Keratinocyte (primary cell): ENCODE measurements around the gene PHF5A.

ENCODE experiments used
- EZH2 ChIP-seq: IDR thresholded peaks from one replicate; pipeline ENCODE4 v1.6.1; 2012; ENCODE audit warnings: inconsistent platforms, mild to moderate bottlenecking, low read length, moderate library complexity
- TF ChIP-seq, protein P1 (sequence below), 3 experiments: IDR thresholded peaks in 1 of 3; conservative IDR thresholded peaks in 1 of 3; optimal IDR thresholded peaks in 1 of 3; 2 replicates in 2 of 3; 3 replicates in 1 of 3; pipeline versions ENCODE3 to v1.5.1; 2011; ENCODE audit warnings: low read length in 3 of 3, mild to moderate bottlenecking in 3 of 3, moderate library complexity in 2 of 3, control low read depth in 1 of 3, inconsistent platforms in 1 of 3; ENCODE audit not compliant: insufficient read depth in 2 of 3; ENCODE audit errors: extremely low read depth in 1 of 3

- TF ChIP-seq, protein P1, sequence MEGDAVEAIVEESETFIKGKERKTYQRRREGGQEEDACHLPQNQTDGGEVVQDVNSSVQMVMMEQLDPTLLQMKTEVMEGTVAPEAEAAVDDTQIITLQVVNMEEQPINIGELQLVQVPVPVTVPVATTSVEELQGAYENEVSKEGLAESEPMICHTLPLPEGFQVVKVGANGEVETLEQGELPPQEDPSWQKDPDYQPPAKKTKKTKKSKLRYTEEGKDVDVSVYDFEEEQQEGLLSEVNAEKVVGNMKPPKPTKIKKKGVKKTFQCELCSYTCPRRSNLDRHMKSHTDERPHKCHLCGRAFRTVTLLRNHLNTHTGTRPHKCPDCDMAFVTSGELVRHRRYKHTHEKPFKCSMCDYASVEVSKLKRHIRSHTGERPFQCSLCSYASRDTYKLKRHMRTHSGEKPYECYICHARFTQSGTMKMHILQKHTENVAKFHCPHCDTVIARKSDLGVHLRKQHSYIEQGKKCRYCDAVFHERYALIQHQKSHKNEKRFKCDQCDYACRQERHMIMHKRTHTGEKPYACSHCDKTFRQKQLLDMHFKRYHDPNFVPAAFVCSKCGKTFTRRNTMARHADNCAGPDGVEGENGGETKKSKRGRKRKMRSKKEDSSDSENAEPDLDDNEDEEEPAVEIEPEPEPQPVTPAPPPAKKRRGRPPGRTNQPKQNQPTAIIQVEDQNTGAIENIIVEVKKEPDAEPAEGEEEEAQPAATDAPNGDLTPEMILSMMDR (optimal IDR thresholded peaks at IDR 0.05 in 1 of 3, IDR thresholded peaks at IDR 0.05 in 1 of 3, conservative IDR thresholded peaks at IDR 0.05 in 1 of 3; ENCODE audit: extremely low read depth in 1 of 3, insufficient read depth in 2 of 3, low read length in 3 of 3) = no peak
- TF ChIP-seq EZH2 = no peak
Measured at GRCh38 chr22:41446057-41446501, 22.4 kb downstream of the PHF5A start.
